Neural cell (in vitro differentiated cells): Measurements from ENCODE around the gene NUDT3.

Experiments
- EP300 ChIP-seq: fragments of 450-650 bp; conservative IDR thresholded peaks from 2 replicates; pipeline ENCODE4 v1.6.1; 2014; ENCODE audit warnings: antibody characterized with exemption, mild to moderate bottlenecking, moderate library complexity; ENCODE audit not compliant: poor library complexity, severe bottlenecking
- EZH2 ChIP-seq: fragments of 200-600, 300-800 bp; shearing (Covaris generic), sonication (generic); IDR thresholded peaks from 2 replicates; pipeline ENCODE4 v1.6.1; 2014; ENCODE audit warnings: antibody characterized with exemption, low read length, borderline replicate concordance, mild to moderate bottlenecking; ENCODE audit not compliant: insufficient read depth, poor library complexity, severe bottlenecking
- MXI1 ChIP-seq: fragments of 450-650 bp; conservative IDR thresholded peaks from 2 replicates; pipeline ENCODE4 v1.6.1; 2014; ENCODE audit warnings: antibody characterized with exemption, mild to moderate bottlenecking; ENCODE audit not compliant: poor library complexity, severe bottlenecking
- POLR2AphosphoS5 ChIP-seq: IDR thresholded peaks from 2 replicates; pipeline ENCODE4 v1.6.1; 2012
- RAD21 ChIP-seq: fragments of 450-650 bp; conservative IDR thresholded peaks from 2 replicates; pipeline ENCODE4 v1.6.1; 2014; ENCODE audit warnings: antibody characterized with exemption, mild to moderate bottlenecking, moderate library complexity
- SMC3 ChIP-seq: fragments of 450-650 bp; conservative IDR thresholded peaks from 2 replicates; pipeline ENCODE4 v1.6.1; 2014; ENCODE audit warnings: antibody characterized with exemption, mild to moderate bottlenecking, moderate library complexity; ENCODE audit not compliant: poor library complexity
- TAF1 ChIP-seq: IDR thresholded peaks from 2 replicates; pipeline ENCODE4 v1.6.1; 2012; ENCODE audit warnings: low read depth
- TF ChIP-seq, protein P1 (sequence below): fragments of 450-650 bp; IDR thresholded peaks from 2 replicates; pipeline ENCODE4 v1.5.1; 2014; ENCODE audit warnings: antibody characterized with exemption, mild to moderate bottlenecking, moderate library complexity; ENCODE audit not compliant: poor library complexity, severe bottlenecking
- TF ChIP-seq, protein P2 (sequence below): IDR thresholded peaks from 2 replicates; pipeline ENCODE4 v1.6.1; 2012; ENCODE audit warnings: borderline replicate concordance

DNA sequence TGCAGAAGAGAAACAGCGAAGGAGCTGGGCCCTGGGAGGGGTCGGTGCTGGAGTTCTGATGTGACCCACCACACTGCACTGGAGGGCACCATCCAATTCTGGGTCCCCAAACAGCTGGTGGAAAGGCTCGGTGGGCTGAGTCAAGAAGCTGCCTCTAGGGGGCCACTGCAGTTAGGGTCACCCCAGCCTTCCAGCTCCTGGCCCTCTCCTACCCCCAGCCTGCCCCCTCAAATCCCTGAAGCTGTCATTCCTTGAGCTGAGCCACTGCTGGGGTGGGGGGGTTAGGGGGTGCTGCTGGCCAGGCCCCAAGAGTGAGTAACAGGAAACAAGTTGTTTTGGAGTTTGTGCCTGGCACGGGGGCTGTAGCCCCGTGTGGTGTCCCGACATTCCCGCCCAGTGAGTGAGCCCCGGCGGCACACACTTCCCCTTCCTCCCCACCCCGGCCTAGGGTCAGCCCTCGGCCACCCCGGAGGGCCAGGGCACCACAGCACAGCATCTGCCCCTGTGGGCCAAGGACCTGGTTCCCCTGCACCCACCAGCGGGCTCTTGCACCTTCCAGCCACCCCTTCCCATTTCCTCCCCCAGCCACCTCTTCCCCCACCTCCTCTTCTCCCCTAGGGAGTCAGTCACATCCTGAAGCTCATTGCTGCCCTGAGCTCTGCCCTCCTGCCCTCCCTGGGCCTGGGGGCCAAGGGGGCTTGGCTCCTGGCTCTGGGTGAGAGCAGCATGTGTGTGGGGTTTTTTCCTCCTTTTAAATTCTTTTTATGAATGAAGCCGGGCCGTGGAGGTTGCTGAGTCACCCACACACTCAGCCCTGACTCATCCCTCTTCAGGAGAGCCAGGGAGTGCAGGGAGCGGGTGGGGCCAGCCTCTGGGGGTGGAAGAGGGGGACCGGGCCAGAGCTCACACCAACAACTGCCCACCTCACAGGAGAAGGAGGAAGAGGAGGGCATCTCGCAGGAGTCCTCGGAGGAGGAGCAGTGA is 148.3 kb downstream of the NUDT3 start:
- TF ChIP-seq, protein P1, sequence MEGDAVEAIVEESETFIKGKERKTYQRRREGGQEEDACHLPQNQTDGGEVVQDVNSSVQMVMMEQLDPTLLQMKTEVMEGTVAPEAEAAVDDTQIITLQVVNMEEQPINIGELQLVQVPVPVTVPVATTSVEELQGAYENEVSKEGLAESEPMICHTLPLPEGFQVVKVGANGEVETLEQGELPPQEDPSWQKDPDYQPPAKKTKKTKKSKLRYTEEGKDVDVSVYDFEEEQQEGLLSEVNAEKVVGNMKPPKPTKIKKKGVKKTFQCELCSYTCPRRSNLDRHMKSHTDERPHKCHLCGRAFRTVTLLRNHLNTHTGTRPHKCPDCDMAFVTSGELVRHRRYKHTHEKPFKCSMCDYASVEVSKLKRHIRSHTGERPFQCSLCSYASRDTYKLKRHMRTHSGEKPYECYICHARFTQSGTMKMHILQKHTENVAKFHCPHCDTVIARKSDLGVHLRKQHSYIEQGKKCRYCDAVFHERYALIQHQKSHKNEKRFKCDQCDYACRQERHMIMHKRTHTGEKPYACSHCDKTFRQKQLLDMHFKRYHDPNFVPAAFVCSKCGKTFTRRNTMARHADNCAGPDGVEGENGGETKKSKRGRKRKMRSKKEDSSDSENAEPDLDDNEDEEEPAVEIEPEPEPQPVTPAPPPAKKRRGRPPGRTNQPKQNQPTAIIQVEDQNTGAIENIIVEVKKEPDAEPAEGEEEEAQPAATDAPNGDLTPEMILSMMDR = no peak
- TF ChIP-seq POLR2AphosphoS5 = no peak
- no peak for TF ChIP-seq SMC3
- TF ChIP-seq EZH2 = no peak
- no peak for TF ChIP-seq RAD21
- TF ChIP-seq, protein P2, sequence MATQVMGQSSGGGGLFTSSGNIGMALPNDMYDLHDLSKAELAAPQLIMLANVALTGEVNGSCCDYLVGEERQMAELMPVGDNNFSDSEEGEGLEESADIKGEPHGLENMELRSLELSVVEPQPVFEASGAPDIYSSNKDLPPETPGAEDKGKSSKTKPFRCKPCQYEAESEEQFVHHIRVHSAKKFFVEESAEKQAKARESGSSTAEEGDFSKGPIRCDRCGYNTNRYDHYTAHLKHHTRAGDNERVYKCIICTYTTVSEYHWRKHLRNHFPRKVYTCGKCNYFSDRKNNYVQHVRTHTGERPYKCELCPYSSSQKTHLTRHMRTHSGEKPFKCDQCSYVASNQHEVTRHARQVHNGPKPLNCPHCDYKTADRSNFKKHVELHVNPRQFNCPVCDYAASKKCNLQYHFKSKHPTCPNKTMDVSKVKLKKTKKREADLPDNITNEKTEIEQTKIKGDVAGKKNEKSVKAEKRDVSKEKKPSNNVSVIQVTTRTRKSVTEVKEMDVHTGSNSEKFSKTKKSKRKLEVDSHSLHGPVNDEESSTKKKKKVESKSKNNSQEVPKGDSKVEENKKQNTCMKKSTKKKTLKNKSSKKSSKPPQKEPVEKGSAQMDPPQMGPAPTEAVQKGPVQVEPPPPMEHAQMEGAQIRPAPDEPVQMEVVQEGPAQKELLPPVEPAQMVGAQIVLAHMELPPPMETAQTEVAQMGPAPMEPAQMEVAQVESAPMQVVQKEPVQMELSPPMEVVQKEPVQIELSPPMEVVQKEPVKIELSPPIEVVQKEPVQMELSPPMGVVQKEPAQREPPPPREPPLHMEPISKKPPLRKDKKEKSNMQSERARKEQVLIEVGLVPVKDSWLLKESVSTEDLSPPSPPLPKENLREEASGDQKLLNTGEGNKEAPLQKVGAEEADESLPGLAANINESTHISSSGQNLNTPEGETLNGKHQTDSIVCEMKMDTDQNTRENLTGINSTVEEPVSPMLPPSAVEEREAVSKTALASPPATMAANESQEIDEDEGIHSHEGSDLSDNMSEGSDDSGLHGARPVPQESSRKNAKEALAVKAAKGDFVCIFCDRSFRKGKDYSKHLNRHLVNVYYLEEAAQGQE = no peak
- no peak for TF ChIP-seq MXI1
- no peak for TF ChIP-seq TAF1
- no peak for TF ChIP-seq EP300
